ENCODE measurements around the gene CCDC122.
"Not testable (repeated sequence)": the region's sequence is repeated elsewhere in the genome, so short reads cannot be mapped to it uniquely, and the experiment has no call there.

CCDC122 gene

DNA sequence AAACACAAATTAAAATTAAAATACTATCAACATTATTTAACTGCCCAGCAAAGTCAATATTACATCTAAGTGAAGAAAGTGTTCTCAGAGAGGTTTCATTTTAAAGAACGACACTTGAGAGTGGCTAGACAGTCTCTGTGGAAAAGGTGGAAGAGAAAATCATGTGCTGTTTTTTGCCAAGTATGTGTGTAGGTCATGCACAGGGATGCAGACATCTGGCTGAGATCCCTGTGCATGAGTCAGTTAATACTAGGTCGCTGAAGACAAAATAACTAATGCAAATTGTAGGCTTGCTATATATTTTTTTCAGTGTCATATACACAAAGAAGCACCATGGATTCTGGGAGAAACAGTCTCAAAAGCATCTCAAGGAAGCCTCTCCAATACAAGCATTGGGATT lies 48.5 kb downstream of the CCDC122 start:
- no peak overlapping the region for H3K9ac ChIP-seq (ENCODE audit: low read depth, low read length)
- H3K27me3 ChIP-seq (ENCODE audit: insufficient read depth, low read length, poor library complexity): no peaks in the 10 kb centered on the region
- no peak overlapping the region for H3K4me2 ChIP-seq (ENCODE audit: insufficient read depth, low read length)
- H3K79me2 ChIP-seq (ENCODE audit: insufficient read depth, low read length): no peaks in the 10 kb centered on the region
- H3K9me3 ChIP-seq (ENCODE audit: insufficient read depth, low read length, severe bottlenecking): no peaks in the 10 kb centered on the region
- ATAC-seq (ENCODE audit: insufficient read depth, low read depth): no peak
- no peaks in the 10 kb centered on the region for H3K36me3 ChIP-seq (ENCODE audit: insufficient read depth, low read length)
- H3K27ac ChIP-seq (ENCODE audit: low read length): no peak overlapping the region
- no peaks in the 10 kb centered on the region for H4K20me1 ChIP-seq (ENCODE audit: insufficient read depth, low read length)
- H3K4me1 ChIP-seq (ENCODE audit: insufficient read depth, low read length): no peaks in the 10 kb centered on the region
- TF ChIP-seq, protein P1, sequence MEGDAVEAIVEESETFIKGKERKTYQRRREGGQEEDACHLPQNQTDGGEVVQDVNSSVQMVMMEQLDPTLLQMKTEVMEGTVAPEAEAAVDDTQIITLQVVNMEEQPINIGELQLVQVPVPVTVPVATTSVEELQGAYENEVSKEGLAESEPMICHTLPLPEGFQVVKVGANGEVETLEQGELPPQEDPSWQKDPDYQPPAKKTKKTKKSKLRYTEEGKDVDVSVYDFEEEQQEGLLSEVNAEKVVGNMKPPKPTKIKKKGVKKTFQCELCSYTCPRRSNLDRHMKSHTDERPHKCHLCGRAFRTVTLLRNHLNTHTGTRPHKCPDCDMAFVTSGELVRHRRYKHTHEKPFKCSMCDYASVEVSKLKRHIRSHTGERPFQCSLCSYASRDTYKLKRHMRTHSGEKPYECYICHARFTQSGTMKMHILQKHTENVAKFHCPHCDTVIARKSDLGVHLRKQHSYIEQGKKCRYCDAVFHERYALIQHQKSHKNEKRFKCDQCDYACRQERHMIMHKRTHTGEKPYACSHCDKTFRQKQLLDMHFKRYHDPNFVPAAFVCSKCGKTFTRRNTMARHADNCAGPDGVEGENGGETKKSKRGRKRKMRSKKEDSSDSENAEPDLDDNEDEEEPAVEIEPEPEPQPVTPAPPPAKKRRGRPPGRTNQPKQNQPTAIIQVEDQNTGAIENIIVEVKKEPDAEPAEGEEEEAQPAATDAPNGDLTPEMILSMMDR (IDR thresholded peaks at IDR 0.05; ENCODE audit: borderline replicate concordance, extremely low read depth, low read length, poor library complexity, severe bottlenecking): no peak
- TF ChIP-seq EZH2 (IDR thresholded peaks at IDR 0.05; ENCODE audit: borderline replicate concordance, low read depth, low read length, severe bottlenecking): no peak
- no peak for DNase-seq
- no peak overlapping the region for H2AFZ ChIP-seq (ENCODE audit: low read depth, low read length)
- H3K4me3 ChIP-seq (ENCODE audit: low read depth in 1 of 2, low read length in 2 of 2): no peak overlapping the region

DNA sequence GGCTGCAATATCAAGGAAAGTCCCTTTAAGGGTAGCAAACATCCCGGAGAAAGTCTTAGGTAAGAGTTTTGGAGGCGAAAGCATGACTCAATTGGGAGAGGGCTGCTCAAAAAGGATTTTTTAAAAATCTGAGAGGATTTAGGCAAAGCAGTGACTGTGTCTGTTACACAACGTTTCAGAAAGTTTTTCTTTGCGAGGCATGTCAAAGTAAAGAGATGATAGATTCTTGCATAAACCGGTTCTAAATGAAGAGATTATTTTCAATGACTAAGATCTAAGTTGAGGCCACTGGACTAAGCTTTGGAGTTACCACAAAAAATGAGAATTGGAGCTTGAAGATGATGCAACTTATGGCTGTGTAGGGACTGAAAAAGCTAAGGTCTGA lies 49.1 kb downstream of the CCDC122 start:
- no peak for TF ChIP-seq EZH2 (IDR thresholded peaks at IDR 0.05; ENCODE audit: borderline replicate concordance, low read depth, low read length, severe bottlenecking)
- TF ChIP-seq, protein P1 (IDR thresholded peaks at IDR 0.05; ENCODE audit: borderline replicate concordance, extremely low read depth, low read length, poor library complexity, severe bottlenecking): no peak
- H3K79me2 ChIP-seq (ENCODE audit: insufficient read depth, low read length): no peaks in the 10 kb centered on the region
- no peak overlapping the region for H3K27ac ChIP-seq (ENCODE audit: low read length)
- H3K4me3 ChIP-seq (ENCODE audit: low read depth in 1 of 2, low read length in 2 of 2): no peak overlapping the region
- no peaks in the 10 kb centered on the region for H4K20me1 ChIP-seq (ENCODE audit: insufficient read depth, low read length)
- H3K4me1 ChIP-seq (ENCODE audit: insufficient read depth, low read length): no peaks in the 10 kb centered on the region
- H3K36me3 ChIP-seq (ENCODE audit: insufficient read depth, low read length): no peaks in the 10 kb centered on the region
- no peak overlapping the region for H3K4me2 ChIP-seq (ENCODE audit: insufficient read depth, low read length)
- no peaks in the 10 kb centered on the region for H3K9me3 ChIP-seq (ENCODE audit: insufficient read depth, low read length, severe bottlenecking)
- H3K9ac ChIP-seq (ENCODE audit: low read depth, low read length): no peak overlapping the region
- H2AFZ ChIP-seq (ENCODE audit: low read depth, low read length): no peak overlapping the region
- ATAC-seq (ENCODE audit: insufficient read depth, low read depth): no peak
- no peak for DNase-seq
- H3K27me3 ChIP-seq (ENCODE audit: insufficient read depth, low read length, poor library complexity): no peaks in the 10 kb centered on the region

DNA sequence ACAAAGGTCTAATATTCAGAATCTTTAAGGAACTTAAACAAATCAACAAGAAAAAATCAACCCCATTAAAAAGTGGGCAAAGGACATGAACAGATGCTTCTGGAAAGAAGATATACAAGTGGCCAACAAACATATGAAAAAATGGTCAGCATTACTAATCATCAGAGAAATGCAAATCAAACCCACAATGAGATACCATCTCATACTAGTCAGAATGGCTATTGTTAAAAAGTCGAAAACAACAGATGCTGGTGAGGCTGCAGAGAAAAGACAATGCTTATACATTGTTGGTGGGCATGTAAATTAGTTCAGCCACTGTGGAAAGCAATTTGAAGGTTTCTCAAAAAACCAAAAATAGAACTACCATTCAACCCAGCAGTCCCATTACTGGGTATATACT lies 54.9 kb downstream of the CCDC122 start:
- not testable (repeated sequence) for H3K4me1 ChIP-seq (ENCODE audit: insufficient read depth, low read length); H4K20me1 ChIP-seq (ENCODE audit: insufficient read depth, low read length); H3K79me2 ChIP-seq (ENCODE audit: insufficient read depth, low read length); H3K36me3 ChIP-seq (ENCODE audit: insufficient read depth, low read length); H3K4me3 ChIP-seq (ENCODE audit: low read depth in 1 of 2, low read length in 2 of 2); DNase-seq; H3K4me2 ChIP-seq (ENCODE audit: insufficient read depth, low read length); H3K27me3 ChIP-seq (ENCODE audit: insufficient read depth, low read length, poor library complexity); H3K9ac ChIP-seq (ENCODE audit: low read depth, low read length); H2AFZ ChIP-seq (ENCODE audit: low read depth, low read length); H3K9me3 ChIP-seq (ENCODE audit: insufficient read depth, low read length, severe bottlenecking); H3K27ac ChIP-seq (ENCODE audit: low read length); ATAC-seq (ENCODE audit: insufficient read depth, low read depth)

DNA sequence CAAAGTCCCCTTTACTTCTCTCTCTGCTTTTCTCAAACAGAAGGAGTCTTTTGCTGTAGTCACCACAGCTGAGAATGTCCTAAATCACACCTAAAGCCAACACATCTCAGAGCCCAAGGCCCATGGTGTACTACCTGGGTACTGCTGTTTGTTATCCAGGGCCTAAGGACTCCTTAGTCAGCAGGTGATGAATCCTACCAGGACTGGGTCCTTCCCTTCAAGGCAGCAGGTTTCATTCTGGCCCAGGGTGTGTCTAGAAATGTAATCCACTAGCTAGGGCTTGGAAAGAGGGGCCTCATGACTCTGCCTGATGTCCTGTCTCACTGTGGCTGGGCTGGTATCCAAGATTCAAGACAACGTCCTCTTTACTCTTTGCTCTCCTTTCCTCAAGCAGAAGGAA lies 56.6 kb downstream of the CCDC122 start:
- Histone ChIP-seq H4K20me1 (ENCODE audit: insufficient read depth, low read length) (no peaks in the 10 kb centered on the region), H3K9ac (ENCODE audit: low read depth, low read length) (no peak overlapping the region), H2AFZ (ENCODE audit: low read depth, low read length) (no peak overlapping the region), H3K79me2 (ENCODE audit: insufficient read depth, low read length) (no peaks in the 10 kb centered on the region), H3K27ac (ENCODE audit: low read length) (no peak overlapping the region), H3K36me3 (ENCODE audit: insufficient read depth, low read length) (no peaks in the 10 kb centered on the region), H3K9me3 (ENCODE audit: insufficient read depth, low read length, severe bottlenecking) (no peaks in the 10 kb centered on the region), H3K4me2 (ENCODE audit: insufficient read depth, low read length) (no peak overlapping the region), H3K27me3 (ENCODE audit: insufficient read depth, low read length, poor library complexity) (no peaks in the 10 kb centered on the region), H3K4me1 (ENCODE audit: insufficient read depth, low read length) (no peaks in the 10 kb centered on the region), H3K4me3 (ENCODE audit: low read depth in 1 of 2, low read length in 2 of 2) (no peak overlapping the region)
- TF ChIP-seq, protein P1 (IDR thresholded peaks at IDR 0.05; ENCODE audit: borderline replicate concordance, extremely low read depth, low read length, poor library complexity, severe bottlenecking): no peak
- TF ChIP-seq EZH2 (IDR thresholded peaks at IDR 0.05; ENCODE audit: borderline replicate concordance, low read depth, low read length, severe bottlenecking): no peak
- ATAC-seq (ENCODE audit: insufficient read depth, low read depth) (no peak), DNase-seq (no peak)

Data from DND-41 (cell line).